Duodenal mucosa (tissue), 2 donors: Measurements from ENCODE around the gene RASGRP4.
A peak's percentile ranks its signal among the peaks of the same experiment; 100 is the strongest.
"Not testable (repeated sequence)": the region's sequence is repeated elsewhere in the genome, so short reads cannot be mapped to it uniquely, and the experiment has no call there.

Source experiments
- H3K27ac ChIP-seq: one replicate; pipeline ENCODE4 v1.7.0; 2013; ENCODE audit warnings: low read depth, low read length
- H3K27me3 ChIP-seq, 2 donors: one replicate each; pipeline ENCODE4 v1.7.0; 2013; ENCODE audit warnings: low read length in 2 of 2, control low read depth in 1 of 2; ENCODE audit not compliant: insufficient read depth in 2 of 2, control insufficient read depth in 1 of 2
- H3K36me3 ChIP-seq, 2 donors: one replicate each; pipeline ENCODE4 v1.7.0; 2013; ENCODE audit warnings: low read length in 2 of 2, control low read depth in 1 of 2; ENCODE audit not compliant: insufficient read depth in 2 of 2, control insufficient read depth in 1 of 2
- H3K4me1 ChIP-seq, 2 donors: one replicate each; pipeline ENCODE4 v1.7.0; 2013; ENCODE audit warnings: low read length in 2 of 2, control low read depth in 1 of 2; ENCODE audit not compliant: insufficient read depth in 2 of 2, control insufficient read depth in 1 of 2
- H3K4me3 ChIP-seq, 2 donors: one replicate each; pipeline ENCODE4 v1.7.0; 2013; ENCODE audit warnings: low read length in 2 of 2, low read depth in 1 of 2
- H3K9ac ChIP-seq, 2 donors: one replicate each; pipeline ENCODE4 v1.7.0; 2013; ENCODE audit warnings: low read length in 2 of 2, low read depth in 1 of 2
- H3K9me3 ChIP-seq, 2 donors: one replicate each; pipeline ENCODE4 v1.7.0; 2013; ENCODE audit warnings: low read length in 2 of 2, control low read depth in 1 of 2; ENCODE audit not compliant: control insufficient read depth in 1 of 2

RASGRP4 gene

DNA sequence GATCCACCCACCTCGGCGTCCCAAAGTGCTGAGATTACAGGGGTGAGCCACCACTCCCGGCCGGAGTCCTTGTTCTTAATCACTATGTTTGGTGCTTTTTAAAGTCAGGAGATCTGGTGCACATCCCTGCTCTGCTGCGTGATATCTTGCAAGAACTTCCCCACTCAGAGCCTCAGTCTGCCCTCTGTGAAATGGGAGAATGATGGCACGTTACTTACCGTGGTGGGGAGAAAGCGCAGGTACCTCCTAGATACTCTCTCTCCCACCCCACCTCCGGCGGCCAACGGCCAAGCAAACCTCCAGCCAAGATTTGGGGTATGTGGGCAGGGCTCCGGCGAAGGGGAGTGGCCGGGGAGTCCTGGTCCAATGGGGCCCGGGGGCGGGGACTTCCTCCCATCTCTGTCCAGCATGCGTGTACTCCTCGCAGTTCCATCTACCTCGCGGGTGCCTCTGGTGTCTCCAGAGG, 7.3 kb upstream of the RASGRP4 start, which contains the start of gene RYR1:
Gene RYR1 (plus strand): TSS at position 424 of the 466 bp plus-strand sequence. CDS start 139 bp downstream, outside the sequence.
- Histone ChIP-seq H3K36me3 (no peaks in the 10 kb centered on the region), H3K4me3 (peak within 1 kb of the TSS in 1 of 2 donors; percentile 19), H3K9ac (no peak within 1 kb of the TSS), H3K9me3 (no peaks in the 10 kb centered on the region), H3K27me3 (peaks cover 4 to 16% of the 10 kb centered on the region in 2 donors), H3K27ac (no peak within 1 kb of the TSS), H3K4me1 (no peaks in the 10 kb centered on the region)

DNA sequence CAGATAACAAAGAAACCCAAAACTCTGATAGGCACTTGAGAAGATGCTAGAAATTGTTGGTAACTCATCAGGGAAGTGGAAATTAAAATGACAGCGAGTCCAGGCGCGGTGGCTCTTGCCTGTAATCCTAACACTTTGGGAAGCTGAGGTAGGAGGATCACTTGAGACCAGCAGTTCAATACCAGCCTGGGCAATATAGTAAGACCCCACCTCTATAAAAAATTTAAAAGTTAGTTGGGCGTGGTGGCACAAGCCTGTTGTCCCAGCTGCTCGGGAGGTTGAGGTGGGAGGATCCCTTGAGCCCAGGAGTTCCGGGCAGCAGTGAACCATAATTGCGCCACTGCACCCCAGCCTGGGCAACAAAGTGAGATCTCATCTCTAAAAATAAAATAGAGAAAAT, 4.9 kb upstream of the RASGRP4 start:
- no peaks in the 10 kb centered on the region for H3K4me1 ChIP-seq
- H3K9ac ChIP-seq = no peak overlapping the region
- H3K9me3 ChIP-seq = no peaks in the 10 kb centered on the region
- no peak overlapping the region for H3K4me3 ChIP-seq
- peaks cover 4 to 16% of the 10 kb centered on the region in 2 donors for H3K27me3 ChIP-seq
- no peaks in the 10 kb centered on the region for H3K36me3 ChIP-seq
- H3K27ac ChIP-seq = no peak overlapping the region

GRCh38 chr19:38429811-38430156, 3.8 kb upstream of the RASGRP4 start:
- Histone ChIP-seq H3K9me3 (no peaks in the 10 kb centered on the region), H3K4me1 (no peaks in the 10 kb centered on the region), H3K27me3 (peaks cover 0 to 16% of the 10 kb centered on the region in 2 donors), H3K4me3 (no peak overlapping the region), H3K9ac (no peak overlapping the region), H3K27ac (no peak overlapping the region), H3K36me3 (no peaks in the 10 kb centered on the region)

DNA sequence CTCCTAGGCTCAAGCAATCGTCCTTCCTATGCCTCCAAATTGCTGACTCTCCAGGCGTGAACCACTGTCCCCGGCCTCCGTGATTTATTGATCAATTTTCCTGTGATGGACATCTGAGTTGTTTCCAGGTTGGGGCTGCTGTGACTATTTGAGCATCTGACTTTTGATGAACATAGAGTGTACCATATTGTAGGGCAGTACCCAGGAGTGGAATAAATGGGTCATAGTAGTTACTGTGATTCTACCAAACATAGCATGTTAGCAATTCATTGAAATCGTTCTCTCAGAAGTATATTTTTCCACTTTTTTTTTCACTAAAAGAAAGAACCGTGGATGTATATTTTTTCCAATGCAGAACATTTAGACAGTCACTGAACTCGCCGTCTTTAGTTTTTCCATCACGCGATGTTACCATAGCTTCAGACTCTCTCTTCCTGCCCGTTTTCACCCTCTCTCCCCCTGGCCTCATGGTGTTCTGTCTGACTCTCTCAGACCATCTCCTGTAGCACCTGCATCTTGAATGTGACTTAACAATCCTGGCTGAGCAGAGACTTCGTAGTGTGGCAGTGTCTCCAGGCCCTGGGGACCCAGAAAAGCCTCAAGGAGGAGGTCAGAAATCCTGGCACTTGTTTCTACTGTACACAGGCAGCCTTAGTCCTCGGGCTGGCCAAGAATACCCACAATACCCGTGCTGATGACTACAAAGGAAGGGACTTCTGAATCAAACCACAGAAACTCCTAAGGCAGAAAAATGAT, 3.2 kb upstream of the RASGRP4 start:
- no peak overlapping the region for H3K27ac ChIP-seq
- H3K27me3 ChIP-seq = peaks cover 0 to 11% of the 10 kb centered on the region in 2 donors
- H3K9me3 ChIP-seq = no peaks in the 10 kb centered on the region
- H3K4me3 ChIP-seq = no peak overlapping the region
- no peak overlapping the region for H3K9ac ChIP-seq
- no peaks in the 10 kb centered on the region for H3K4me1 ChIP-seq
- no peaks in the 10 kb centered on the region for H3K36me3 ChIP-seq

DNA sequence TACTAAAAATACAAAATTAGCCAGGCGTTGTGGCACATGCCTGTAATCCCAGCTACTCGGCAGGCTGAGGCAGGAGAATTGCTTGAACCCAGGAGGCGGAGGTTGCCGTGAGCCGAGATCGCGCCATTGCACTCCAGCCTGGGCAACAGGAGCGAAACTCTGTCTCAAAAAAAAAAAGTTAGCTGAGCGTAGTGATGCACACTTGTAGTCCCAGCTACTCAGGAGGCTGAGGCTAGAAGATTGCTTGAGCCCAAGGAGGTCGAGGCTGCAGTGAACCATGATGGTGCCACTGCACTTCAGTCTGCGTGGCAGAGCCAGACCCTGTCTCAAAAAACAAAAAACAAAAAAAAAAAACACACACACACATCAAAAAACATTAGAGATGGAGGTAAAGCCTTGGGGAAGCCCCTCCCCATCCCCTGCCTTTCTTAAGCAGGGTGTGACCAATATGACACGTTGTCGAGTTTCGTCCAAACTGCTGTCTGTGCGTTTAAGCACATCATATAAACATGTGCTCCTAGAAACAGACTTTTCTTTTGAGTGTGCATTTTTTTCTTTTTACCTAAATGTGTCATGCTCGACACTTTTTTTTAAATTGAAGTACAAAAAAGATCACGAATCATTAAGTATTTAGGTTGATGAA, 1.1 kb upstream of the RASGRP4 start:
- not testable (repeated sequence) for H3K4me3 ChIP-seq, H3K9me3 ChIP-seq, H3K4me1 ChIP-seq, H3K9ac ChIP-seq, H3K27ac ChIP-seq, H3K27me3 ChIP-seq, H3K36me3 ChIP-seq

DNA sequence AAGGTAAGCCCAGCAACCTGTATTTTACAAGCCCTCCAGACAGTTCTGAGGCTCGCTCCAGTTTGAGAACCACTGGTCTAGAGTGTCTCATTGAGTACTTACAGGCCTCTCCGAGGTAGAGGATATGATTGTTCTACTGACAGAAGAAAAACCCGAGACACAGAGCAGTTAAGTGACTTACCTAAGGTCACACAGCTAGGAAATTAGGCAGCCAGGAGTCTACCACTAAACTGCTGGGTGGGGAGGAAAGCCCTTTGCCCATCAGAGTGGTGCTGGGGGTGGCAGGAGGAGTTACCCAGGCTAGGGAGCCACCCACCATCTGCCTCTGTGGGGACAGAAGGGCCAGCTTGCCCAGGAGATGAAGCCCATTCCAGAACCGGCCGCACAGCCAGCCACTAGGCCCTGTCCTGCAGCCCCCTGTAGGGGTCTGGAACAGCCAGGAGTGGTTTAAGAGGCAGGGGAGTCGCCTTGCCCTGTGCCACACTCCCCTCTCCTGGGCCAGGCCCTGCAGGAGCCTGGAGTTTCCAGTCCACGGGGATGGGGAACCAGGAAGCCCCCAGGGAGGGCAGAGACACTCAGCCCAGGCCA, 703 bp downstream of the RASGRP4 start:
- Histone ChIP-seq H3K27me3 (peaks cover 0 to 2% of the 10 kb centered on the region in 2 donors), H3K27ac (no peak overlapping the region), H3K36me3 (no peaks in the 10 kb centered on the region), H3K9ac (no peak overlapping the region), H3K4me3 (peak overlapping the region; percentile 6 to 21), H3K4me1 (no peaks in the 10 kb centered on the region), H3K9me3 (no peaks in the 10 kb centered on the region)

DNA sequence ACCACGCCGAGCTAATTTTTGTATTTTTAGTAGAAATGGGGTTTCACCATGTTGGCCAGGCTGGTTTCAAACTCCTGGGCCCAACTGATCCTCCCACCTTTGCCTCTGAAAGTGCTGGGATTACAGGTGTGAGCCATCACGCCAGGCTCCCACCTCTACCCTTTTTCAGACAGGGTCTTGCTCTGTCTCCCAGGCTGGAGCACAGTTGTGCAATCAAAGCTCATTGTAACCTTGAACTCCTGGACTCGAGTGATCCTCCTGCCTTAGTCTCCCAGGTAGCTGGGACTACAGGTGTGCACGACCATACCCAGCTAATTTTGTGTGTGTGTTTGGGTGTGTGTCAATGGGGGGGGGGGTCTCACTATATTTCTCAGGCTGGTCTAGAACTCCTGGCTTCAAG, 1.7 kb downstream of the RASGRP4 start:
- H3K27me3 ChIP-seq = peaks cover 0 to 2% of the 10 kb centered on the region in 2 donors
- H3K9me3 ChIP-seq = no peaks in the 10 kb centered on the region
- H3K9ac ChIP-seq = no peak overlapping the region
- H3K27ac ChIP-seq = no peak overlapping the region
- no peaks in the 10 kb centered on the region for H3K4me1 ChIP-seq
- no peak overlapping the region for H3K4me3 ChIP-seq
- no peaks in the 10 kb centered on the region for H3K36me3 ChIP-seq

- Histone ChIP-seq H3K4me1 (peaks cover 0 to 7% of the 10 kb centered on the region in 2 donors), H3K4me3 (no peak overlapping the region), H3K27ac (no peak overlapping the region), H3K36me3 (no peaks in the 10 kb centered on the region), H3K27me3 (peaks cover 0 to 7% of the 10 kb centered on the region in 2 donors), H3K9ac (no peak overlapping the region), H3K9me3 (no peaks in the 10 kb centered on the region)
Observed at GRCh38 chr19:38422438-38422837, 3.6 kb downstream of the RASGRP4 start.

GRCh38 chr19:38421856-38422255, 4.2 kb downstream of the RASGRP4 start:
- Histone ChIP-seq H3K36me3 (no peaks in the 10 kb centered on the region), H3K9ac (no peak overlapping the region), H3K27ac (no peak overlapping the region), H3K9me3 (no peaks in the 10 kb centered on the region), H3K4me1 (peaks cover 0 to 7% of the 10 kb centered on the region in 2 donors), H3K27me3 (peaks cover 0 to 9% of the 10 kb centered on the region in 2 donors), H3K4me3 (no peak overlapping the region)

DNA sequence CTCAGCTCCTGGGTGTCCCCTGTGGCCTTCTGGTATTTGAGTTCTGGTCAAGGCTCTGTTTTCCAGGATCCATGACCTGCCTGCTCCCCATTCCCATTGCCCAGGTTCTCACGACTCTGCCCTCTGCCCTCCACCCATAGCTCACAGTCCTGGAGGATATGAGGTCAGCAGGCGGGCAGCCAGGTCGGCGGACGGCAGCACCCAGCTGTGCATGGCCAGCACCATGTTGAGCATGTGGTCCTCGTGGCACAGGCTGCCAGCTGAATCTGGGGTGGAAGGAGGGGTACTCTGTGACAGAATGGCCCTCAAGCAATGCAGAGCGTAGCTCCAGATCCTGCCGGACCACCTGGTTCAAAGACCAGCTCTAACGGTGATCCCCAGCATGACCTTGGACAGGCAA, 5.1 kb downstream of the RASGRP4 start:
- Histone ChIP-seq H3K27me3 (peaks cover 0 to 11% of the 10 kb centered on the region in 2 donors), H3K4me1 (peaks cover 0 to 7% of the 10 kb centered on the region in 2 donors), H3K9ac (no peak overlapping the region), H3K27ac (no peak overlapping the region), H3K36me3 (no peaks in the 10 kb centered on the region), H3K9me3 (no peaks in the 10 kb centered on the region), H3K4me3 (no peak overlapping the region)
